Central memory CD4-positive, alpha-beta T cell (primary cell): ENCODE data around the gene USP17L22.
"Not testable (repeated sequence)": the region's sequence is repeated elsewhere in the genome, so short reads cannot be mapped to it uniquely, and the experiment has no call there.

Experiments
- DNase-seq: peaks from one replicate; pipeline ENCODE4 v3.0.0; 2022
- total RNA-seq, 3 experiments: gene quantifications; one replicate each; lab custom pipeline; 2026; lab: John Stamatoyannopoulos, UW

Gene USP17L22
- total RNA-seq, result 0 reads per million in 3 experiments

GRCh38 chr4:9267319-9267718 is at the start of gene USP17L22:
Gene USP17L22, plus strand, starts transcription at chr4:9267619. Its CDS starts 0 bp downstream, at chr4:9267619.
- not testable (repeated sequence) for DNase-seq

- not testable (repeated sequence) for DNase-seq
Measured at GRCh38 chr4:9219852-9220251, 47.6 kb upstream of the USP17L22 start, which contains the start of gene USP17L12. Gene USP17L12, plus strand, starts transcription at chr4:9220152. Its CDS starts 0 bp downstream, at chr4:9220152.

DNA sequence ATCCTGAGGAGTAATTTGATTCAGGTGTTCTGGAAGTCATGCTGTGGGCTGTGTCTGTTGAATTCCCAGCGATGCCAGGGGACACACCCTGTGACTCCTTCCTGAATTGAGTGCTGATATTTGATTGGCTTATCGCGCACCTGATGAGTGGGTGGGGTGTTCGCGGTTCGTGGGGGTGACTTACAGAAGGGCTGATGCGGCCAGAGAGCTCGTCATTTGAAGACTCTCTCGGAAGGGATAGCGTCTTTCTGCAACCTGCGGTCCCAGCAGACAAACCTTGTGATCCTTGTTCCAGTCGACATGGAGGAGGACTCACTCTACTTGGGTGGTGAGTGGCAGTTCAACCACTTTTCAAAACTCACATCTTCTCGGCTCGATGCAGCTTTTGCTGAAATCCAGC is 42.8 kb upstream of the USP17L22 start, which contains the start of gene USP17L13:
Gene USP17L13 (plus strand): TSS at position 301 of the 400 bp plus-strand sequence. CDS start 0 bp downstream, at position 301.
- not testable (repeated sequence) for DNase-seq

GRCh38 chr4:9230249-9230648 is 37.2 kb upstream of the USP17L22 start:
- not testable (repeated sequence) for DNase-seq

GRCh38 chr4:9234085-9234484 is 33.3 kb upstream of the USP17L22 start, which contains the start of gene USP17L15:
Gene USP17L15, plus strand, starts transcription at chr4:9234385. Its CDS starts 0 bp downstream, at chr4:9234385.
- not testable (repeated sequence) for DNase-seq

DNA sequence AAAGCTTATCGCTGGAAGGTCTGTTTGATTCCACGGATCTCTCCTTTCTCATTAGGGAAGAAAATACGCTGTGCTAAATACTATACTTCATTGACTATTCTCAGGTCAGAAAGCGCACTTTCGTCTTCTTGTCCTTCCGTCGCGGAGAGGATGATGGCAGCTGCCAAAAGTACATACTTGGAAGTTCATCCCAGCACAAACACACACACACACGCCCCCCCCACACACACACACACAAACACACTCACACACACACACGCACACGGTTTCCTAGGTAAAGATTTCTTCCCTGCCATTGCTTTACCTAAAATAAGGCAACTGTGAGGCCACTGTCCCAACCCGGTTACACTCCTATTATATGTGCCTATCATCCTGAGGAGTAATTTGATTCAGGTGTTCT is 29.0 kb upstream of the USP17L22 start:
- DNase-seq, result not testable (repeated sequence)

- not testable (repeated sequence) for DNase-seq
Measured at GRCh38 chr4:9243579-9243978, 23.8 kb upstream of the USP17L22 start, which contains the start of gene USP17L17. Gene USP17L17, plus strand, starts transcription at chr4:9243879. Its CDS starts 0 bp downstream, at chr4:9243879.

DNA sequence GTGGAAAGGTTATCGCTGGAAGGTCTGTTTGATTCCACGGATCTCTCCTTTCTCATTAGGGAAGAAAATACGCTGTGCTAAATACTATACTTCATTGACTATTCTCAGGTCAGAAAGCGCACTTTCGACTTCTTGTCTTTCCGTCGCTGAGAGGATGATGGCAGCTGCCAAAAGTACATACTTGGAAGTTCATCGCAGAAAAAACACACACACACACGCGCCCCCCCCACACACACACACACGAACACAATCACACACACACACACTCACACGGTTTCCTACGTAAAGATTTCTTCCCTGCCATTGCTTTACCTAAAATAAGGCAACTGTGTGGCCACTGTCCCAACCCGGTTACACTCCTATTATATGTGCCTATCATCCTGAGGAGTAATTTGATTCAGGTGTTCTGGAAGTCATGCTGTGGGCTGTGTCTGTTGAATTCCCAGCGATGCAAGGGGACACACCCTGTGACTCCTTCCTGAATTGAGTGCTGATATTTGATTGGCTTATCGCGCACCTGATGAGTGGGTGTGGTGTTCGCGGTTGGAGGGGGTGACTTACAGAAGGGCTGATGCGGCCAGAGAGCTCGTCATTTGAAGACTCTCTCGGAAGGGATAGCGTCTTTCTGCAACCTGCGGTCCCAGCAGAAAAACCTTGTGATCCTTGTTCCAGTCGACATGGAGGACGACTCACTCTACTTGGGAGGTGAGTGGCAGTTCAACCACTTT is 19.3 kb upstream of the USP17L22 start, which contains the start of gene USP17L18:
Gene USP17L18 (plus strand): TSS at position 678 of the 728 bp plus-strand sequence. CDS start 0 bp downstream, at position 678.
- DNase-seq, result not testable (repeated sequence)

DNA sequence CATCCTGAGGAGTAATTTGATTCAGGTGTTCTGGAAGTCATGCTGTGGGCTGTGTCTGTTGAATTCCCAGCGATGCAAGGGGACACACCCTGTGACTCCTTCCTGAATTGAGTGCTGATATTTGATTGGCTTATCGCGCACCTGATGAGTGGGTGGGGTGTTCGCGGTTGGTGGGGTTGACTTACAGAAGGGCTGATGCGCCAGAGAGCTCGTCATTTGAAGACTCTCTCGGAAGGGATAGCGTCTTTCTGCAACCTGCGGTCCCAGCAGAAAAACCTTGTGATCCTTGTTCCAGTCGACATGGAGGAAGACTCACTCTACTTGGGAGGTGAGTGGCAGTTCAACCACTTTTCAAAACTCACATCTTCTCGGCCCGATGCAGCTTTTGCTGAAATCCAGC is 14.3 kb upstream of the USP17L22 start, which contains the start of gene USP17L19:
Gene USP17L19 (plus strand): TSS at position 301 of the 400 bp plus-strand sequence. CDS start 0 bp downstream, at position 301.
- DNase-seq, result not testable (repeated sequence)

GRCh38 chr4:9257824-9258223 is 9.6 kb upstream of the USP17L22 start, which contains the start of gene USP17L20:
Gene USP17L20, plus strand, starts transcription at chr4:9258124. Its CDS starts 0 bp downstream, at chr4:9258124.
- not testable (repeated sequence) for DNase-seq

DNA sequence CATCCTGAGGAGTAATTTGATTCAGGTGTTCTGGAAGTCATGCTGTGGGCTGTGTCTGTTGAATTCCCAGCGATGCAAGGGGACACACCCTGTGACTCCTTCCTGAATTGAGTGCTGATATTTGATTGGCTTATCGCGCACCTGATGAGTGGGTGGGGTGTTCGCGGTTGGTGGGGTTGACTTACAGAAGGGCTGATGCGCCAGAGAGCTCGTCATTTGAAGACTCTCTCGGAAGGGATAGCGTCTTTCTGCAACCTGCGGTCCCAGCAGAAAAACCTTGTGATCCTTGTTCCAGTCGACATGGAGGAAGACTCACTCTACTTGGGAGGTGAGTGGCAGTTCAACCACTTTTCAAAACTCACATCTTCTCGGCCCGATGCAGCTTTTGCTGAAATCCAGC is 4.8 kb upstream of the USP17L22 start, which contains the start of gene USP17L21:
Gene USP17L21 (plus strand): TSS at position 301 of the 400 bp plus-strand sequence. CDS start 0 bp downstream, at position 301.
- not testable (repeated sequence) for DNase-seq

DNA sequence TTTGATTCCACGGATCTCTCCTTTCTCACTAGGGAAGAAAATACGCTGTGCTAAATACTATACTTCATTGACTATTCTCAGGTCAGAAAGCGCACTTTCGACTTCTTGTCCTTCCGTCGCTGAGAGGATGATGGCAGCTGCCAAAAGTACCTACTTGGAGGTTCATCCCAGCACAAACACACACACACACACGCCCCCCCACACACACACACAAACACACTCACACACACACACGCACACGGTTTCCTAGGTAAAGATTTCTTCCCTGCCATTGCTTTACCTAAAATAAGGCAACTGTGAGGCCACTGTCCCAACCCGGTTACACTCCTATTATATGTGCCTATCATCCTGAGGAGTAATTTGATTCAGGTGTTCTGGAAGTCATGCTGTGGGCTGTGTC is 4.3 kb downstream of the USP17L22 start:
- not testable (repeated sequence) for DNase-seq
